A549 (cell line): ENCODE data around the gene CACNA1E. TPM values are rescaled to one million over a fixed set of nuclear protein-coding genes. Genes with fewer than 3 reads are reported as not detected.

Experiments
- ATAC-seq, 2 experiments: fragments of 200-7000 bp in 1 of 2; fragments of >200 bp in 1 of 2; cut with Nextera tagmentation in 1 of 2; cut with Tn5 transposase in 1 of 2; 3 replicates each; pipeline versions ENCODE4 v1.8.0 to v1.9.1; 2018 to 2020; ENCODE audit warnings: mild to moderate bottlenecking in 1 of 2, moderate library complexity in 1 of 2
- CTCF ChIA-PET: fragments of 300-600 bp; sonication (Branson Sonifier 250); formaldehyde crosslinking; extraction: SDS; loops from one replicate; lab custom pipeline; 2021; ENCODE audit warnings: antibody characterized with exemption, inconsistent platforms; lab: Yijun Ruan, JAX
- POLR2A ChIA-PET: fragments of 350-600 bp; formaldehyde crosslinking; extraction: SDS; loops from one replicate; lab custom pipeline; 2021; ENCODE audit warnings: antibody characterized with exemption, inconsistent platforms; lab: Yijun Ruan, JAX
- DNase-seq, 2 experiments: peaks; one replicate each; pipeline versions ENCODE4 v3.0.0 to v3.0.0-alpha.2; 2011 to 2016; ENCODE audit warnings: low read depth in 1 of 2, low spot score in 1 of 2
- FAIRE-seq: peaks from 2 replicates; lab custom pipeline; 2011; peaks lifted over from hg19 to GRCh38; lab: Jason Lieb, UNC
- H3K27ac ChIP-seq, 2 experiments: fragments of >200 bp; sonication (Bioruptor Twin); formaldehyde crosslinking; 3 replicates each; pipeline ENCODE4 v1.5.1; 2016 to 2017
- H3K4me1 ChIP-seq: fragments of >200 bp; sonication (Bioruptor Twin); formaldehyde crosslinking; 3 replicates; pipeline ENCODE4 v1.6.1; 2016
- H3K4me2 ChIP-seq: fragments of >200 bp; sonication (Bioruptor Twin); formaldehyde crosslinking; 3 replicates; pipeline ENCODE4 v1.6.1; 2016
- H3K4me3 ChIP-seq: fragments of >200 bp; sonication (Bioruptor Twin); formaldehyde crosslinking; 3 replicates; pipeline ENCODE4 v1.5.1; 2016
- H3K9me3 ChIP-seq: fragments of >200 bp; sonication (Bioruptor Twin); formaldehyde crosslinking; 3 replicates; pipeline ENCODE4 v1.6.1; 2016
- CHD2 ChIP-seq: fragments of 150-350 bp; IDR thresholded peaks from 2 replicates; pipeline ENCODE4 v1.6.1; 2014; ENCODE audit warnings: low read length; ENCODE audit not compliant: partially characterized antibody
- CHD4 ChIP-seq: fragments of 200-600 bp; sonication (generic); IDR thresholded peaks from 2 replicates; pipeline ENCODE4 v1.6.1; 2016; ENCODE audit warnings: antibody characterized with exemption, mild to moderate bottlenecking, borderline replicate concordance
- EHMT2 ChIP-seq: fragments of 200-600 bp; sonication (generic); IDR thresholded peaks from 2 replicates; pipeline ENCODE4 v1.6.1; 2016; ENCODE audit warnings: antibody characterized with exemption, low read depth, mild to moderate bottlenecking, moderate library complexity
- FOSB ChIP-seq: fragments of 250-450 bp; sonication (Bioruptor Pico); IDR thresholded peaks from 2 replicates; pipeline ENCODE4 v1.5.0; 2020; ENCODE audit warnings: mild to moderate bottlenecking, moderate library complexity
- FOSL2 ChIP-seq, 2 experiments: fragments of 450-650 bp in 1 of 2; fragments of >200 bp in 1 of 2; sonication (Bioruptor Twin) in 1 of 2; formaldehyde crosslinking; IDR thresholded peaks; 2 replicates each; pipeline versions ENCODE4 v1.5.0 to v1.6.1; 2016 to 2020; ENCODE audit warnings: mild to moderate bottlenecking in 1 of 2, moderate library complexity in 1 of 2
- FOXS1 ChIP-seq: fragments of 250-450 bp; sonication (Bioruptor Pico); IDR thresholded peaks from 2 replicates; pipeline ENCODE4 v1.5.0; 2020; ENCODE audit warnings: mild to moderate bottlenecking, moderate library complexity
- HOXA7 ChIP-seq: fragments of 250-450 bp; sonication (Bioruptor Pico); IDR thresholded peaks from 2 replicates; pipeline ENCODE4 v1.5.0; 2020; ENCODE audit warnings: mild to moderate bottlenecking, moderate library complexity
- HOXB5 ChIP-seq: fragments of 250-450 bp; sonication (Bioruptor Pico); IDR thresholded peaks from 2 replicates; pipeline ENCODE4 v1.5.0; 2020; ENCODE audit warnings: mild to moderate bottlenecking, moderate library complexity
- POLR2A ChIP-seq: IDR thresholded peaks from 2 replicates; pipeline ENCODE4 v1.6.1; 2012; ENCODE audit warnings: mild to moderate bottlenecking, low read length
- RAD21 ChIP-seq, 2 experiments: fragments of >200 bp in 1 of 2; sonication (Bioruptor Twin) in 1 of 2; formaldehyde crosslinking in 1 of 2; IDR thresholded peaks in 1 of 2; conservative IDR thresholded peaks in 1 of 2; 2 replicates in 1 of 2; 3 replicates in 1 of 2; pipeline ENCODE4 v1.6.1; 2012 to 2018; ENCODE audit warnings: inconsistent platforms in 1 of 2
- RARB ChIP-seq: fragments of 250-450 bp; sonication (Bioruptor Pico); IDR thresholded peaks from 2 replicates; pipeline ENCODE4 v1.8.0; 2021; ENCODE audit warnings: mild to moderate bottlenecking, moderate library complexity
- SREBF2 ChIP-seq: fragments of 450-650 bp; IDR thresholded peaks from 2 replicates; pipeline ENCODE4 v1.6.1; 2014; ENCODE audit warnings: mild to moderate bottlenecking, moderate library complexity
- ZNF302 ChIP-seq: fragments of 250-450 bp; sonication (Bioruptor Pico); IDR thresholded peaks from 2 replicates; pipeline ENCODE4 v1.9.0; 2021; ENCODE audit warnings: inconsistent platforms, mild to moderate bottlenecking, moderate library complexity
- WGBS: methylation state at CpG from one replicate; pipeline ENCODE4 v1.1.6; 2017; ENCODE audit errors: missing lambda C conversion rate; 5-methylcytosine and 5-hydroxymethylcytosine counted together
- polyA plus RNA-seq, 4 experiments: library from polyadenylated mRNA; depleted of rRNA in 3 of 4; stranded (reverse); fragments of >200 nt; fragmentation: RNase III in 1 of 4; extraction: RNeasy Plus Mini Kit Qiagen cat#74134 plus additional on column Dnase treatment in 1 of 4; gene quantifications; 2 replicates in 3 of 4; 3 replicates in 1 of 4; pipeline ENCODE4 v1.2.3, GENCODE V29; 2011 to 2017
- TF ChIP-seq, protein P1 (sequence below): fragments of 200-600 bp; sonication (generic); IDR thresholded peaks from 2 replicates; pipeline ENCODE4 v1.6.1; 2016; ENCODE audit warnings: antibody characterized with exemption, mild to moderate bottlenecking, moderate library complexity
- TF ChIP-seq, protein P2 (sequence below): fragments of 450-650 bp; IDR thresholded peaks from 2 replicates; pipeline ENCODE4 v1.6.1; 2014; ENCODE audit warnings: antibody characterized with exemption
- TF ChIP-seq, protein P3 (sequence below): fragments of >200 bp; sonication (Bioruptor Twin); formaldehyde crosslinking; IDR thresholded peaks from 3 replicates; pipeline ENCODE4 v1.6.1; 2016
- TF ChIP-seq, protein P4 (sequence below): IDR thresholded peaks from 2 replicates; pipeline ENCODE4 v1.6.1; 2012

The CACNA1E gene
- polyA plus RNA-seq, 2 of the 4 experiments (the other 2 are of a cell fraction), result 0.01 TPM; not detected in 1

DNA sequence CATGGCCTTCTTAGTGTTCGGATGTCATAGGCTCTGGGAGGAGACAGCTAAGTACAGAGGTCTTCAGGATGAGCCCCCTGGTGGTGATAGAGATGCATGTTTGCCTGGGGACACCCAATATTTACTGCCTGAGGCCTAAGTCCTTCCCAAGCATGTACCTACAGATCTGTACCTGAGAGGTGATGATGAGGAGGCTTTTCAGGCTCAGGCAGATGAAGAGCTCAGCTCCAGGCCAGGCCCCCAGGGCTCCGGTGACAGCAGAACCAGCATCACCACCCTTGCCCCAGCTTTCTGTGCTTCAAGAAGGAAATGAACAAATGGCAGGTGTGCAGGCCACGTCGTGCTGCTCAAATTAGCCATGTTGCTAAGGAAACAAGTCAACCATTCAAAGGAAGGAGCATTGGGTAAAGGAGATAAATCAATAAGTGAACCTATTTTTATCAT, 21.1 kb downstream of the CACNA1E start:
- CTCF ChIA-PET, result interaction anchor here (3.2 kb wide), 1 partner anchor 26 kb away, joined by 12 read pairs; no protein-coding TSS in a partner anchor
- H3K27ac ChIP-seq, result no peak overlapping the region
- ATAC-seq, result peak; percentile 67 to 91; a peak in 4 of 6 replicates
- H3K4me2 ChIP-seq, result no peak overlapping the region
- TF ChIP-seq SREBF2, result no peak
- no peak for TF ChIP-seq FOSL2 (IDR thresholded peaks at IDR 0.05)
- no peak for TF ChIP-seq FOSL2 (CRISPR knock-in tag; IDR thresholded peaks at IDR 0.05)
- peak in 1 of 2 experiments; percentile 11; a peak in 1 of 5 replicates for TF ChIP-seq RAD21 (conservative IDR thresholded peaks at IDR 0.05 in 1 of 2, IDR thresholded peaks at IDR 0.05 in 1 of 2)
- TF ChIP-seq CHD4, result no peak
- DNase-seq, result peak; percentile 44 to 51
- no peak for FAIRE-seq
- H3K4me3 ChIP-seq, result no peak overlapping the region
- H3K9me3 ChIP-seq, result no peaks in the 10 kb centered on the region
- WGBS, result 34% methylated on average over 4 of the region's 4 CpGs
- no peaks in the 10 kb centered on the region for H3K4me1 ChIP-seq
- POLR2A ChIA-PET, result no interaction called here

DNA sequence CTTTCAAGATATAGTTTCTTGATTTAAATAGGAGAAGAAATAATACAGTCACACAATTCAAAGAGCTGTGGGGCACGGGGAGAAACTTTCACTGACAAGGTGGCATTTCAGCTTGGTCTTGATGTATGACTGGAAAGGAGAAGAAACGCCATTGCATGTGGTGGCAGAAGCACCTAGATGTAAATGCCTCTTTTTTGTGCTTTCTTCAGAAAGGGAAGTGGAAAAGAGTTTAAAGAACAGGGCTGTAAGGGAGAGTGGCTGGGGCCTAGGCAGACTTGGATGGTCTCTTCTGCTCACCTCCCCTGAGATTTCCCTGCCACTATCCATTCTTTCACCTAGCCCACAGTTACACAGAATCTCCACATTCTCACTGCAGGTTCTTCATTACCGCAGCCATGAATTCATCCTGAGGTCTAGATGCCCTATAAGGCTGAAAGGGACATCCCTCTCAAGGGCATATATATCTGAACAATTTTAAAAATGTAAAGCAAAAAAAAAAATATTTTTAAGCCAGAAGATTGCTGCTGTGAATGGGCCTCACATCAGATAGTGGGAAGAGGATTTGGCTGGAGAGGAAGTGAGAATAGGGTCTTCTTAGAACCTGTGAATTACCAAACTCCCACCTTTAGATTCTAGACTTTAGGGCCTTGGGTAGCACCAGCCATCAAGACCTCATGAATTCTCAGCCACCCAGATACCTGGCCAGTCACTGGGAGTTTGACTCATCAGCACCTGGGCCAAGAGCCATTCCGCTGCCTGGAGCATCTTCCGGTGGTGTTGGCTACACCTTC, 23.4 kb downstream of the CACNA1E start:
- ChIA-PET POLR2A (no interaction called here), CTCF (interaction anchor here (1.0 kb wide), 1 partner anchor 10 kb away, joined by 3 read pairs; no protein-coding TSS in a partner anchor)
- WGBS, result 44% methylated on average over 5 of the region's 5 CpGs
- no peak overlapping the region for H3K4me2 ChIP-seq
- FAIRE-seq, result no peak
- TF ChIP-seq, protein P1, sequence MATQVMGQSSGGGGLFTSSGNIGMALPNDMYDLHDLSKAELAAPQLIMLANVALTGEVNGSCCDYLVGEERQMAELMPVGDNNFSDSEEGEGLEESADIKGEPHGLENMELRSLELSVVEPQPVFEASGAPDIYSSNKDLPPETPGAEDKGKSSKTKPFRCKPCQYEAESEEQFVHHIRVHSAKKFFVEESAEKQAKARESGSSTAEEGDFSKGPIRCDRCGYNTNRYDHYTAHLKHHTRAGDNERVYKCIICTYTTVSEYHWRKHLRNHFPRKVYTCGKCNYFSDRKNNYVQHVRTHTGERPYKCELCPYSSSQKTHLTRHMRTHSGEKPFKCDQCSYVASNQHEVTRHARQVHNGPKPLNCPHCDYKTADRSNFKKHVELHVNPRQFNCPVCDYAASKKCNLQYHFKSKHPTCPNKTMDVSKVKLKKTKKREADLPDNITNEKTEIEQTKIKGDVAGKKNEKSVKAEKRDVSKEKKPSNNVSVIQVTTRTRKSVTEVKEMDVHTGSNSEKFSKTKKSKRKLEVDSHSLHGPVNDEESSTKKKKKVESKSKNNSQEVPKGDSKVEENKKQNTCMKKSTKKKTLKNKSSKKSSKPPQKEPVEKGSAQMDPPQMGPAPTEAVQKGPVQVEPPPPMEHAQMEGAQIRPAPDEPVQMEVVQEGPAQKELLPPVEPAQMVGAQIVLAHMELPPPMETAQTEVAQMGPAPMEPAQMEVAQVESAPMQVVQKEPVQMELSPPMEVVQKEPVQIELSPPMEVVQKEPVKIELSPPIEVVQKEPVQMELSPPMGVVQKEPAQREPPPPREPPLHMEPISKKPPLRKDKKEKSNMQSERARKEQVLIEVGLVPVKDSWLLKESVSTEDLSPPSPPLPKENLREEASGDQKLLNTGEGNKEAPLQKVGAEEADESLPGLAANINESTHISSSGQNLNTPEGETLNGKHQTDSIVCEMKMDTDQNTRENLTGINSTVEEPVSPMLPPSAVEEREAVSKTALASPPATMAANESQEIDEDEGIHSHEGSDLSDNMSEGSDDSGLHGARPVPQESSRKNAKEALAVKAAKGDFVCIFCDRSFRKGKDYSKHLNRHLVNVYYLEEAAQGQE, result no peak
- TF ChIP-seq ZNF302 (CRISPR knock-in tag) (no peak), CHD2 (no peak), FOXS1 (CRISPR knock-in tag) (no peak), RARB (CRISPR knock-in tag) (no peak), HOXB5 (CRISPR knock-in tag) (no peak), RAD21 (conservative IDR thresholded peaks at IDR 0.05 in 1 of 2, IDR thresholded peaks at IDR 0.05 in 1 of 2) (no peak), HOXA7 (CRISPR knock-in tag) (no peak), FOSB (no peak)
- TF ChIP-seq, protein P2, sequence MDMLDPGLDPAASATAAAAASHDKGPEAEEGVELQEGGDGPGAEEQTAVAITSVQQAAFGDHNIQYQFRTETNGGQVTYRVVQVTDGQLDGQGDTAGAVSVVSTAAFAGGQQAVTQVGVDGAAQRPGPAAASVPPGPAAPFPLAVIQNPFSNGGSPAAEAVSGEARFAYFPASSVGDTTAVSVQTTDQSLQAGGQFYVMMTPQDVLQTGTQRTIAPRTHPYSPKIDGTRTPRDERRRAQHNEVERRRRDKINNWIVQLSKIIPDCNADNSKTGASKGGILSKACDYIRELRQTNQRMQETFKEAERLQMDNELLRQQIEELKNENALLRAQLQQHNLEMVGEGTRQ, result no peak
- TF ChIP-seq, all 56 proteins: peak for 0
- DNase-seq (no peak), ATAC-seq (no peak)
- Histone ChIP-seq H3K4me1 (no peaks in the 10 kb centered on the region), H3K4me3 (no peak overlapping the region), H3K9me3 (no peaks in the 10 kb centered on the region), H3K27ac (no peak overlapping the region)

DNA sequence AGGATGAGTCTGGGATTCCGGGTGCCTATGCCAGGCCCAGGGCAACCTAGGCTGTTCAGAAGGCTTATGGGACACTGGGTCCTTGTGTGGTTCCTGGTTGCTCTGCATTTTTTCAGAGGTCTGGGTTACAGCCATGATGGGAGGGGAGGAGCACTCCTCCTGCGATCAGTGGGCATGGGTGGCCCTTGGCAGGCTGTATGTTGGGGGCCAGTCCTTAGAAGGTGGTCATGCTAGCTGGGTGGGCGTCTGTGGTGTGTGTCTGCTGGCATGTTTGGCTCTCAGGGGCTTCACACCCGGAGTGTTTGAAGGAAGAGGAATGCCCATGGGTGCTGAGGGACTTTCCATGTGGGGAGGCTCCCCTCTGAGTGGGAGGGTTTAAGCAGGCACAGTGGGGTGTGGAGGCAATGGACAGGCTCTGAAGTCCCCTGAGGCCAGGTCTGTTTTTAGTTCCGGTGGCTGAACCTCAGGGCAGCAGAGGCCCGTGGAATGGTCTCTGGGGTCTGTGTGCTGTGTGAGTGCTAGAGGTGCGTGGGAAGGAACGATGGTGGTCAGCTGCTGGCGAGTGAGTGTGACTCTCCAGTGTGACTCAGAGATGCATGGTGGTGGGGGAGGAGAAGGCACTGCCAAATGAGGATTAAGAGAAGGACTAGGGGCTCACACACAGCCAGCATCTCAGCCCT, 25.3 kb downstream of the CACNA1E start:
- POLR2A ChIA-PET, result no interaction called here
- ATAC-seq (no peak), FAIRE-seq (no peak), DNase-seq (no peak)
- TF ChIP-seq POLR2A (no peak), EHMT2 (no peak)
- TF ChIP-seq, protein P3, sequence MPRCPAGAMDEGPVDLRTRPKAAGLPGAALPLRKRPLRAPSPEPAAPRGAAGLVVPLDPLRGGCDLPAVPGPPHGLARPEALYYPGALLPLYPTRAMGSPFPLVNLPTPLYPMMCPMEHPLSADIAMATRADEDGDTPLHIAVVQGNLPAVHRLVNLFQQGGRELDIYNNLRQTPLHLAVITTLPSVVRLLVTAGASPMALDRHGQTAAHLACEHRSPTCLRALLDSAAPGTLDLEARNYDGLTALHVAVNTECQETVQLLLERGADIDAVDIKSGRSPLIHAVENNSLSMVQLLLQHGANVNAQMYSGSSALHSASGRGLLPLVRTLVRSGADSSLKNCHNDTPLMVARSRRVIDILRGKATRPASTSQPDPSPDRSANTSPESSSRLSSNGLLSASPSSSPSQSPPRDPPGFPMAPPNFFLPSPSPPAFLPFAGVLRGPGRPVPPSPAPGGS, result no peak
- TF ChIP-seq, protein P4, sequence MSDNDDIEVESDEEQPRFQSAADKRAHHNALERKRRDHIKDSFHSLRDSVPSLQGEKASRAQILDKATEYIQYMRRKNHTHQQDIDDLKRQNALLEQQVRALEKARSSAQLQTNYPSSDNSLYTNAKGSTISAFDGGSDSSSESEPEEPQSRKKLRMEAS, result no peak
- Histone ChIP-seq H3K9me3 (no peaks in the 10 kb centered on the region), H3K4me3 (no peak overlapping the region), H3K27ac (no peak overlapping the region), H3K4me2 (no peak overlapping the region), H3K4me1 (no peaks in the 10 kb centered on the region)
- WGBS, result 13% methylated on average over 6 of the region's 9 CpGs
- CTCF ChIA-PET, result no interaction called here
